Natural killer cell treated with Interleukin-12 subunit alpha and Interleukin-12 subunit beta and Interleukin-15 and Interleukin-18, amount 100 ng/mL, for 72 hours (primary cell): ENCODE data around the gene ZPBP2. TPM values are rescaled to one million over a fixed set of nuclear protein-coding genes. Genes with fewer than 3 reads are reported as not detected.

Source experiments
- ATAC-seq, 2 donors: fragments of 150-1000 bp; cut with Tn5 transposase in 1 of 2; sonication (Bioruptor Pico), chemical (Tn5 transposase) in 1 of 2; 2 replicates each; pipeline ENCODE4 v1.10.0; 2021
- DNase-seq: peaks from one replicate; pipeline ENCODE4 v3.0.0; 2022; ENCODE audit warnings: low spot score
- H3K27ac Mint-ChIP-seq, 2 donors: 1 replicate in 1 of 2; 2 replicates in 1 of 2; pipeline ENCODE4 v1.8.0; 2022; ENCODE audit warnings: mixed read lengths in 2 of 2, mild to moderate bottlenecking in 1 of 2, moderate library complexity in 1 of 2
- H3K27me3 Mint-ChIP-seq, 2 donors: 1 replicate in 1 of 2; 2 replicates in 1 of 2; pipeline ENCODE4 v1.8.0; 2022; ENCODE audit warnings: mixed read lengths in 2 of 2
- H3K36me3 Mint-ChIP-seq: one replicate; pipeline ENCODE4 v1.8.0; 2022; ENCODE audit warnings: mixed read lengths
- H3K4me1 Mint-ChIP-seq, 2 donors: 1 replicate in 1 of 2; 2 replicates in 1 of 2; pipeline ENCODE4 v1.8.0; 2022; ENCODE audit warnings: low read depth in 2 of 2, mixed read lengths in 2 of 2, mild to moderate bottlenecking in 1 of 2
- H3K4me3 Mint-ChIP-seq: one replicate; pipeline ENCODE4 v1.8.0; 2022; ENCODE audit warnings: mixed read lengths
- H3K9me3 Mint-ChIP-seq: 2 replicates; pipeline ENCODE4 v1.8.0; 2022; ENCODE audit warnings: mixed read lengths
- total RNA-seq, 2 donors: library from RNA; stranded (reverse); gene quantifications; one replicate each; pipeline ENCODE4 v1.2.3, GENCODE V29; 2022

The ZPBP2 gene
- total RNA-seq = not detected

GRCh38 chr17:39867880-39868553, at the start of gene ZPBP2:
Gene ZPBP2, plus strand, starts transcription at chr17:39868202. Its CDS starts 153 bp downstream, at chr17:39868355.
- peaks cover 35 to 36% of the 10 kb centered on the region in 2 donors for H3K4me1 Mint-ChIP-seq
- ATAC-seq (no peak), DNase-seq (no peak)
- no peaks in the 10 kb centered on the region for H3K9me3 Mint-ChIP-seq
- H3K4me3 Mint-ChIP-seq = peak within 1 kb of the TSS; percentile 97
- H3K36me3 Mint-ChIP-seq = peaks cover 12% of the 10 kb centered on the region
- peak within 1 kb of the TSS; percentile 73 to 99 for H3K27ac Mint-ChIP-seq
- no peaks in the 10 kb centered on the region for H3K27me3 Mint-ChIP-seq

GRCh38 chr17:39818358-39819000, 49.5 kb upstream of the ZPBP2 start:
- peak overlapping the region; percentile 77 to 93 for H3K27ac Mint-ChIP-seq
- DNase-seq = no peak
- H3K4me1 Mint-ChIP-seq = peaks cover 55 to 75% of the 10 kb centered on the region in 2 donors
- no peaks in the 10 kb centered on the region for H3K27me3 Mint-ChIP-seq
- H3K9me3 Mint-ChIP-seq = peaks cover 9% of the 10 kb centered on the region
- H3K36me3 Mint-ChIP-seq = peaks cover 18% of the 10 kb centered on the region
- ATAC-seq = no peak
- peak overlapping the region; percentile 70 for H3K4me3 Mint-ChIP-seq

DNA sequence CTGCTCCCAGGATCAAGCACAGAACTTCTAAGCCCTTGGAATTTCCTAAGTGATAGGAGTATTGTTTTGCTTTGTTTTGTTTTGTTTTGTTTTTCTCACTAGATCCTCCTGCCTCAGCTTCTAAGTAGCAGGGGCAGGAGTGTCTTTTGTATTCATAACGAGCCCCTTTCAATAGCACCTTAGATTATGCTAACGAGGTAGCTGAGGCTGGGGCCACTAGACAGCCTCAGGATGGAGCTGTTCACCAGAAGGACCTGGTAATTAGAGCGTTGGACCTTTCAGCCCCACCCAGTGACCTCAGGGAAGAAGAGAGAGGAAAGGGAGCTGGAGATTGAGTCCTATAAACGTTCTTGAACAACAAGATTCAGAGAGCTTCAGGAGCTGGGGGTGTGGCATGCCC, 47.5 kb upstream of the ZPBP2 start:
- ATAC-seq = no peak
- no peaks in the 10 kb centered on the region for H3K27me3 Mint-ChIP-seq
- H3K36me3 Mint-ChIP-seq = peaks cover 34% of the 10 kb centered on the region
- peak overlapping the region; percentile 59 for H3K4me3 Mint-ChIP-seq
- peaks cover 43 to 61% of the 10 kb centered on the region in 2 donors for H3K4me1 Mint-ChIP-seq
- peaks cover 17% of the 10 kb centered on the region for H3K9me3 Mint-ChIP-seq
- no peak for DNase-seq
- peak overlapping the region; percentile 77 to 93 for H3K27ac Mint-ChIP-seq

DNA sequence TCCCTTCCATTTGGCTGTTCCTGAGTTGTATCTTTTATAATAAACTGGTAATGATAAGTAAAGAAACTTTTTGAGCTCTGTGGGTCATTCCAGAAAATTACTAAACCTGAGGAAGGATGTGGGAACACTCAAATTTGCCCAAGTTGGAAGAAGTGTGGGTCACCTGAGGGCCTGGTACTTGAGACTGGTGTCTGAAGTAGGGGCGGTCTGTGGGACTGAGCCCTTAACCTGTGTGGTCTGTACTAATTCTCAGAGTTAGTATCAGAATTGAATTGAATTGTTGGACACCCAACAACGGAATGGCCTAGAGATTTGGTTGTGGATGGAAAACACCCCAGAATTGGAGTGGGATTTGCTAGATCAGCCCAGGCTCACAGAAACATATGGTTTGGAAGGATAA, 47.0 kb upstream of the ZPBP2 start:
- Mint-ChIP-seq H3K36me3 (peaks cover 39% of the 10 kb centered on the region), H3K4me1 (peaks cover 43 to 58% of the 10 kb centered on the region in 2 donors), H3K27ac (peak overlapping the region; percentile 77 to 93), H3K4me3 (peak overlapping the region; percentile 11), H3K9me3 (peaks cover 17% of the 10 kb centered on the region), H3K27me3 (no peaks in the 10 kb centered on the region)
- no peak for ATAC-seq
- DNase-seq = no peak

GRCh38 chr17:39822051-39822451, 46.0 kb upstream of the ZPBP2 start:
- peaks cover 50 to 65% of the 10 kb centered on the region in 2 donors for H3K4me1 Mint-ChIP-seq
- no peak for ATAC-seq

GRCh38 chr17:39823407-39824054, 44.5 kb upstream of the ZPBP2 start:
- H3K4me1 Mint-ChIP-seq = peaks cover 56 to 68% of the 10 kb centered on the region in 2 donors

More at GRCh38 chr17:39822051-39822451, 46.0 kb upstream of the ZPBP2 start:
- Mint-ChIP-seq H3K4me3 (no peak overlapping the region), H3K36me3 (peaks cover 48% of the 10 kb centered on the region), H3K27me3 (no peaks in the 10 kb centered on the region), H3K9me3 (peaks cover 17% of the 10 kb centered on the region), H3K27ac (peak overlapping the region; percentile 77 to 93)
- DNase-seq = no peak

DNA sequence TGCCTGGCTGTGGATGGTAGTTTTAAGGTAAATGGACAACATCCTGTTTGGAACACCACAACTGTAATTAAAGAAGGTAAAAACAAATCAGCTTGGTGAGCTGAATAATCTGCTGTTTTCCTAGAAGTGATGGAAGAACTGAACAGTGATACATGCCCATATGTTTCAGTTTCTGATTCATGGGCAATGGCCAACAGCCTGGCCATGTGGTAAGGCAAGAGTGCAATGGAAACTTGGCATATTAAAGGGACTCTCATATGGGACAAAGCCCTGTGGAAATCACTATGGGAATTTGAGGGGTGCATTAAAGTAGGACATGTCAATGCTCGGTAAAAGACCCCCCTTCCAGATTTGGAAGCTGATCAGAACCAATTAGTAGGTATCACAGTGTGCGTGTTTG, 41.7 kb upstream of the ZPBP2 start:
- DNase-seq = no peak
- Mint-ChIP-seq H3K27me3 (no peaks in the 10 kb centered on the region), H3K36me3 (peaks cover 55% of the 10 kb centered on the region), H3K27ac (peak overlapping the region; percentile 62 to 67), H3K9me3 (peaks cover 15% of the 10 kb centered on the region), H3K4me1 (peaks cover 38 to 43% of the 10 kb centered on the region in 2 donors), H3K4me3 (no peak overlapping the region)
- ATAC-seq = no peak

More at GRCh38 chr17:39823407-39824054, 44.5 kb upstream of the ZPBP2 start:
- Mint-ChIP-seq H3K27me3 (no peaks in the 10 kb centered on the region), H3K4me3 (no peak overlapping the region), H3K9me3 (peaks cover 17% of the 10 kb centered on the region), H3K27ac (peak overlapping the region in 1 of 2 donors; percentile 77), H3K36me3 (peaks cover 60% of the 10 kb centered on the region)
- ATAC-seq = no peak
- no peak for DNase-seq

DNA sequence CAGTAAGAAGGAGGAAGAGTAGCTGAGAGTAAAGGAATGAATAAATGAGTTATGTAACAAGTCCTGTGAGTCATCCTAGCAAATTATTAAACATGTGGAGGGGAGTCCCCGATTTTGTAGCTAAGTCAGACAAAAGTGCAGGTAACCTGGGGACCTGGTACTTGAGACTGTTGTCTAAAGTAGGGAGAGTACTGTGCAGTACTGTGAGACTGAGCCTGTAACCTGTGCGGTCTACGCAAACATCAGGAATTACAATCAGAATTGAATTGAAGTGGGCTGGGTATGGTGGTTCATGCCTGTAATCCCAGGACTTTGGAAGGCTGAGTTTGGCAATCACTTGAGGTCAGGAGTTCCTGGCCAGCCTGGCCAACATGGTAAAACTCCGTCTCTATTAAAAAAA, 39.6 kb upstream of the ZPBP2 start:
- Mint-ChIP-seq H3K27me3 (no peaks in the 10 kb centered on the region), H3K9me3 (peaks cover 8% of the 10 kb centered on the region), H3K27ac (peak overlapping the region in 1 of 2 donors; percentile 8), H3K36me3 (peaks cover 43% of the 10 kb centered on the region), H3K4me1 (peaks cover 29 to 32% of the 10 kb centered on the region in 2 donors), H3K4me3 (no peak overlapping the region)
- ATAC-seq (no peak), DNase-seq (no peak)

DNA sequence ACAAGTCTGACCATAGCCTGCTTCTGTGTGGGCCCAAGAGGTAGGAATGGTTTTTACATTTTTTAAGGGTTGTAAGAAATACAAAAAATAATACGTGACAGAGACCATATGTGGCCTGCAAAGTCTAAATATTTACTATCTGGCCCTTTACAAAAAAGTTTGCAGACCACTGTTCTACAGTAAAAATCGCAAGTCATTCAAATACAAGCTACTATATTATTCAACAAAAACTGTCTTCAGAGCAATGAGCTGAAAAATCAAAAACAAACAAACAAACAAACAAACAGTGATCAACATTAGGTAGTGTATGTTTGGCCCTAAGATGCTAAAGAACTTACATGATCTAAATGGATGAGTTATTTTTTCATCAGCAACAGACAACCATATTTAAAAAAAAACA, 36.4 kb upstream of the ZPBP2 start:
- peaks cover 3% of the 10 kb centered on the region for H3K9me3 Mint-ChIP-seq
- no peak for DNase-seq
- no peaks in the 10 kb centered on the region for H3K27me3 Mint-ChIP-seq
- peak overlapping the region; percentile 12 to 74 for H3K27ac Mint-ChIP-seq
- peaks cover 36 to 38% of the 10 kb centered on the region in 2 donors for H3K4me1 Mint-ChIP-seq
- H3K4me3 Mint-ChIP-seq = no peak overlapping the region
- no peak for ATAC-seq
- H3K36me3 Mint-ChIP-seq = peaks cover 27% of the 10 kb centered on the region

DNA sequence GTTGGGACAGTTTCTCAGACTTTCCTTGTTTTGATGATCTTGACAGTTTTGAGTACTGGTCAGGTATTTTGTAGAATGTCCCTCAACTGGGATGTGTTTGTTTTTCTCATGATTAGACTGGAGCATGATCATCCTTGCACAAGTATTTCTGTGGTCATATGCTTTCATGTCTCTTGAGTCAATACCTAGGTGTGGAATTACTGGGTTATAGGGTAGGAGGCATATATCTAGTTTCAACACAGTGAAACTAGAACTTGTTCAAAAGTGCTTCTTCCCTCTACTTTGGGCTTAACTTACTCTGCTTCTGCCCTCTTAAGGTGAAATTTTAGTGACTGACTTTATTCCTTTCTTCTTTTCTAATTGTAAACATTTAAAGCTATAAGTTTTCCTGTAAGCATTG, 34.0 kb upstream of the ZPBP2 start:
- peaks cover 24% of the 10 kb centered on the region for H3K36me3 Mint-ChIP-seq
- H3K4me3 Mint-ChIP-seq = no peak overlapping the region
- peak overlapping the region; percentile 29 to 72 for H3K27ac Mint-ChIP-seq
- DNase-seq = no peak
- H3K27me3 Mint-ChIP-seq = no peaks in the 10 kb centered on the region
- peak; percentile 76 to 89 for ATAC-seq
- peaks cover 30 to 32% of the 10 kb centered on the region in 2 donors for H3K4me1 Mint-ChIP-seq
- peaks cover 9% of the 10 kb centered on the region for H3K9me3 Mint-ChIP-seq

DNA sequence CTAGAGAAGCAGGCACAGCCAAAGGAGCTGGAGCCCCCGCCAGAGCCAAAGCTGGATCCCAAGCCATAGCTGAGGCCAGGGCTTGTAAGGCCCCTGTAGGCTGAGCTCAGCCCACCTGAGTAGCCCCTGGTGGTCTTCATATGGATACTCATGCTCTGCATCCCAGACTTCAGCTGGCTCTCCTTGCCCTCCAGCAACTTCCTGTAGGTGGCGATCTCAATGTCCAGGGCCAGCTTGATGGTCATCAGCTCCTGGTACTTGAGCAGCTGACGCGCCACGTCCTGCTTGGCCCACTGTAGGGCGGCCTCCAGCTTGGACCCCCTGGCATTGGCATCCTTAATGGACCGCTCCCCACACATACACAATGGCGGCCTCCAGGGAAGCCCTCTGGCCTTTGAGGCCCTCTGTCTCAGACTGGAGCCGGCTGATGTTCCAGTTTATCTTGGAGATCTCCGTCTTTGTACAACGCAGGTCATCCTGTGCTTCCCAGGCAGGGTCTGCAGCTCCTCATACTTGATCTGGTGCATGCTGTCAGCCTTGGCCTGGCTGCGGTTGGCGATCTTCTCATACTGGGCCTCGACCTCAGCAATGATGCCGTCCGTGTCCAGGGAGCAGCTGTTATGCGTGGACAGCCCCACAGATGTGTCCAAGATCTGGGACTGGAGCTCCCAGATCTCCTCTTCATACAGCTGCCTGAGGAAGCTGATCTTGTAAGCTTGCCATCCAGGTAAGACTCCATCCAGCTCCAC, 32.8 kb upstream of the ZPBP2 start:
- ATAC-seq = peak in 1 of 2 donors; percentile 44
- no peaks in the 10 kb centered on the region for H3K27me3 Mint-ChIP-seq
- peaks cover 34% of the 10 kb centered on the region for H3K36me3 Mint-ChIP-seq
- peaks cover 9% of the 10 kb centered on the region for H3K9me3 Mint-ChIP-seq
- H3K4me3 Mint-ChIP-seq = no peak overlapping the region
- peaks cover 36% of the 10 kb centered on the region in 2 donors for H3K4me1 Mint-ChIP-seq
- no peak for DNase-seq
- H3K27ac Mint-ChIP-seq = peak overlapping the region; percentile 33 to 72

DNA sequence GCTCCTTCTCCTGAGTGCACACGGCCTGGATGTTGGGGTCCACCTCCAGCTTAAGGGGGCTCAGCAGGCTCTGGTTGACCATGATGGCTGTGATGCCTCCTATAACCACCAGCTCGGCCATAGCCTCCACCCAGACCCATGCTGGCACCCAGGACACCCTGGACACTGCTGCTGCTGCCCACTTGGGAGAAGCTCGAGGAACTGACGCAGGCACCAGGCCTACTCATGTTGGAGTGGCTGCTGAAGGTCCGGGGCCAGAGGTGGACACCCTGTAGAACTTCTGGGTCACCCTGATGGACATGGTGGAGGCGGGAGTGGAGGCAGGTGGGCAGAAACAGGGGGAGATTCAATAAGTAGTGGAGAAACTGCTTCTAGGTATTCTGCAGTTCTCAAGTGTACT, 31.9 kb upstream of the ZPBP2 start:
- Mint-ChIP-seq H3K27me3 (no peaks in the 10 kb centered on the region), H3K4me1 (peaks cover 39 to 45% of the 10 kb centered on the region in 2 donors), H3K9me3 (peaks cover 9% of the 10 kb centered on the region), H3K36me3 (peaks cover 40% of the 10 kb centered on the region), H3K4me3 (no peak overlapping the region), H3K27ac (peak overlapping the region; percentile 33 to 72)
- ATAC-seq = no peak
- DNase-seq = no peak

DNA sequence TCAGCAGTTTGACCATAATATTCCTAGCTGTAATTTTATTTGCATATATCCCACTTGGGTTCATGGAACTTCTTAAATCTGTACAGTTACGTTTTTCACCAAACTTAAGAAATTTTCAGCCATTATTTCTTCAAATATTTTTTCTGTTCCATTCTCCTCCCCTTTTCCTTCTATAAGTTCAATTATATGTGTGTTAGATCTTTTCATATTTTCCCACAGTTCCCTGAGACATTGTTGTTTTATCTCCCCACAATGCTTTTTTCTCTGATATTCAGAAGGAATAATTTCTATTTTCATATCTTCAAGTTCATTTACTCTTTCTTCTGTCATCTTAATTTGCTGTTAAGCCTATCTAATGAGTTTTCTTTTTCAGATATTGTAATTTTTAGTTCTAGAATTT, 29.9 kb upstream of the ZPBP2 start:
- no peaks in the 10 kb centered on the region for H3K27me3 Mint-ChIP-seq
- peaks cover 9% of the 10 kb centered on the region for H3K9me3 Mint-ChIP-seq
- H3K4me1 Mint-ChIP-seq = peaks cover 45 to 54% of the 10 kb centered on the region in 2 donors
- H3K4me3 Mint-ChIP-seq = no peak overlapping the region
- DNase-seq (no peak), ATAC-seq (no peak)
- H3K27ac Mint-ChIP-seq = peak overlapping the region; percentile 41 to 76
- H3K36me3 Mint-ChIP-seq = peaks cover 48% of the 10 kb centered on the region
